Measurements from ENCODE around the gene HOXB5.

DNA sequence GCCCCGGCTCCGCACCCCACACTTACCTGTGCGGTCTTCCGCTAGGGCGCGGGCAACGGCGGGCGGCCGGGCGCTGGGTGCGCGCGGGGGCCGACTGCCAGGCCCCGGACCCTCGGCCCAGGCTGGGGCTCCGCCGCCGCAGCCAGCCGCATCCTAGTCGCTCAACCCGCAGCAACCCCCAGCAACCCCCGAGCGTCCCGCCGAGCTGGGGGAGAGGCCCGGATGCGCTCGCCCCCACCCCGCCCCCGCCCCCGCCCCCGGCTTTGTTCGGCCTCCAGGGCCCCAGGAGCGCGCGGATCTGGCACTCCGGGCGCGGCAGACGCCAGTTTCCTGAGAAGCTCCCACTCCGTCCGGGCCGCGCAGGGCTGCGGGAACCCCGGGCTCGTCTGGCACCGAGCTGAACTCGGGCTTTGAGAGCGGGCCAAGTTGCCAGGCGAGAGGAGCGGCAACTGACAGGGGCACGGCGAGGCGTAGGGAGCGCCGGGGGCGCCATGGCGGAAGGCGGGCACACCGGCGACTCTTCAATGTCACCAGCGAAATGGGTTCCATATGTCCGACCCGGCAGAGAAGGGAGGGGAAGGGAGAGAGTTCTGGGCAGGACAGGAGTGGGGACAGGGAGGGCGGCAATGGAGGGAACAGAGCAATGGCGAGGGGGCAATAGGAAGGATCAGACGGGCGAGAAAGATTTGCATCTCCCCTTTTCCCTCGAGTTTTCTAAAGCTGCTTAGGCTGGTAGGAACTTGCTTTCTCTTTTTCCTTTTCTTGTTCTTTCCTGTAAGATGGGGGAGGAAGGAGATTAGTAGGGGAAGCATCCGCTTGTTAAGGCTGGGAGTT, 29.2 kb downstream of the HOXB5 start:
- TF ChIP-seq, protein P1, sequence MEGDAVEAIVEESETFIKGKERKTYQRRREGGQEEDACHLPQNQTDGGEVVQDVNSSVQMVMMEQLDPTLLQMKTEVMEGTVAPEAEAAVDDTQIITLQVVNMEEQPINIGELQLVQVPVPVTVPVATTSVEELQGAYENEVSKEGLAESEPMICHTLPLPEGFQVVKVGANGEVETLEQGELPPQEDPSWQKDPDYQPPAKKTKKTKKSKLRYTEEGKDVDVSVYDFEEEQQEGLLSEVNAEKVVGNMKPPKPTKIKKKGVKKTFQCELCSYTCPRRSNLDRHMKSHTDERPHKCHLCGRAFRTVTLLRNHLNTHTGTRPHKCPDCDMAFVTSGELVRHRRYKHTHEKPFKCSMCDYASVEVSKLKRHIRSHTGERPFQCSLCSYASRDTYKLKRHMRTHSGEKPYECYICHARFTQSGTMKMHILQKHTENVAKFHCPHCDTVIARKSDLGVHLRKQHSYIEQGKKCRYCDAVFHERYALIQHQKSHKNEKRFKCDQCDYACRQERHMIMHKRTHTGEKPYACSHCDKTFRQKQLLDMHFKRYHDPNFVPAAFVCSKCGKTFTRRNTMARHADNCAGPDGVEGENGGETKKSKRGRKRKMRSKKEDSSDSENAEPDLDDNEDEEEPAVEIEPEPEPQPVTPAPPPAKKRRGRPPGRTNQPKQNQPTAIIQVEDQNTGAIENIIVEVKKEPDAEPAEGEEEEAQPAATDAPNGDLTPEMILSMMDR (conservative IDR thresholded peaks at IDR 0.05; ENCODE audit: low read depth, low read length), result no peak
- TF ChIP-seq EZH2 (IDR thresholded peaks at IDR 0.05; ENCODE audit: borderline replicate concordance, low read depth, low read length, poor library complexity, severe bottlenecking), result no peak
